ENCODE measurements around the gene SHISA7.
"Not testable (repeated sequence)": the region's sequence is repeated elsewhere in the genome, so short reads cannot be mapped to it uniquely, and the experiment has no call there.

- TF ChIP-seq CTCF, POLR2A, EP300 (IDR thresholded peaks at IDR 0.05): not testable (repeated sequence)
- peak; percentile 96 to 99 (median 99) for TF ChIP-seq POLR2AphosphoS5 (IDR thresholded peaks at IDR 0.05)
Measured at GRCh38 chr19:55407550-55407799, 35.6 kb downstream of the SHISA7 start, which contains the start of gene UBE2S.
